ENCODE measurements around the gene SLC25A25.

- TF ChIP-seq CTCF (IDR thresholded peaks at IDR 0.05) (no peak), POLR2AphosphoS5 (IDR thresholded peaks at IDR 0.05; ENCODE audit: low read depth, low read length) (no peak), REST (IDR thresholded peaks at IDR 0.05; ENCODE audit: insufficient read depth in 1 of 2, low read depth in 2 of 2, low read length in 1 of 2) (no peak), SIN3A (IDR thresholded peaks at IDR 0.05; ENCODE audit: borderline replicate concordance, insufficient read depth, low read depth, low read length) (no peak), TCF7L2 (IDR thresholded peaks at IDR 0.05; ENCODE audit: low read depth, low read length) (no peak)
Observed at GRCh38 chr9:128097543-128098296, 29.7 kb downstream of the SLC25A25 start.
